NB4 (cell line): ENCODE measurements around the gene MSI2.

Source experiments
- MAX ChIP-seq: IDR thresholded peaks from 2 replicates; pipeline ENCODE4 v1.6.1; 2011; ENCODE audit warnings: low read depth, low read length
- MYC ChIP-seq: IDR thresholded peaks from 2 replicates; pipeline ENCODE4 v1.6.1; 2011; ENCODE audit warnings: low read depth, low read length
- POLR2A ChIP-seq: IDR thresholded peaks from 2 replicates; pipeline ENCODE4 v1.6.1; 2011; ENCODE audit warnings: mild to moderate bottlenecking; ENCODE audit not compliant: insufficient read length; ENCODE audit errors: extremely low read depth
- TF ChIP-seq, protein P1 (sequence below): IDR thresholded peaks from one replicate; pipeline ENCODE4 v1.5.1; 2012; ENCODE audit warnings: low read depth, low read length

DNA sequence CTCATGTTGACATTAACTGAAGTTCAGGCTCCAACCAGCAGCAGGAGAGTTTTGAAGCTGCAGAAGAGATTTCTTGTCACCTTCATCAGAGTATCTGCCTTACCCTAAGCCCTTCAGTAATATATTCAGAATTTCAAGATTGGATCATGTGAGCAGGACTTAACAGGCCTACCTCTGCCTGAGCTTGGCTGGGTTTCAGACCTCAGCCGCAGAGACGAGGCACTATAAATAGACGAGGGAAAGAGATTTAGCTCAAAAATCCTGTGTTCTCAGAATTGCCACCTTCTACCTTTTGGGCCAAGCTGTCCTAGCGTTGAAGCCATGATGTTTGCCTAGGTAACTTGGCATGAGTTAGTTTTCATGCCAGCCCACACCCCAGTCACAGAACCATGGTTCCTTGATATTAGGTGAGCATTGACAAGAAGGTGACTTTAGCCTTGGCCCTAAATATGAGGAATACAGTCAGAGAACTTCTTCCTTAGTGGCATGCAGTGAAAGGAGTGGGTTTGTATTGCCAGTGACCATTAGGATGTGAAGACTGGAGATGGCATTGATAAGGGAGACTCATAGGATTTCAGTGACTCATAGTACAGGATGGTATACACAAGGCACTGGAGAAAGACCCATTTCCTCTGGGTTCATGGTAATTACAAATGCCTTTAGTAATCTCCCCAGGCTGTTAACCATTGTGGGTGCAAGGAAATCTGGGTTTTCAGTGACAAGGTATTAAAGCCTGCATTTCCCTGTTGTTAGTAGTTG, 224.3 kb downstream of the MSI2 start:
- TF ChIP-seq MAX (no peak), MYC (no peak), POLR2A (no peak)
- TF ChIP-seq, protein P1, sequence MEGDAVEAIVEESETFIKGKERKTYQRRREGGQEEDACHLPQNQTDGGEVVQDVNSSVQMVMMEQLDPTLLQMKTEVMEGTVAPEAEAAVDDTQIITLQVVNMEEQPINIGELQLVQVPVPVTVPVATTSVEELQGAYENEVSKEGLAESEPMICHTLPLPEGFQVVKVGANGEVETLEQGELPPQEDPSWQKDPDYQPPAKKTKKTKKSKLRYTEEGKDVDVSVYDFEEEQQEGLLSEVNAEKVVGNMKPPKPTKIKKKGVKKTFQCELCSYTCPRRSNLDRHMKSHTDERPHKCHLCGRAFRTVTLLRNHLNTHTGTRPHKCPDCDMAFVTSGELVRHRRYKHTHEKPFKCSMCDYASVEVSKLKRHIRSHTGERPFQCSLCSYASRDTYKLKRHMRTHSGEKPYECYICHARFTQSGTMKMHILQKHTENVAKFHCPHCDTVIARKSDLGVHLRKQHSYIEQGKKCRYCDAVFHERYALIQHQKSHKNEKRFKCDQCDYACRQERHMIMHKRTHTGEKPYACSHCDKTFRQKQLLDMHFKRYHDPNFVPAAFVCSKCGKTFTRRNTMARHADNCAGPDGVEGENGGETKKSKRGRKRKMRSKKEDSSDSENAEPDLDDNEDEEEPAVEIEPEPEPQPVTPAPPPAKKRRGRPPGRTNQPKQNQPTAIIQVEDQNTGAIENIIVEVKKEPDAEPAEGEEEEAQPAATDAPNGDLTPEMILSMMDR = no peak
